Measurements from ENCODE around the gene DGCR2. TPM values are rescaled to one million over a fixed set of nuclear protein-coding genes. Genes with fewer than 3 reads are reported as not detected.

The DGCR2 gene
- total RNA-seq, 1 experiment from 2014 or later = 42.9 TPM

DNA sequence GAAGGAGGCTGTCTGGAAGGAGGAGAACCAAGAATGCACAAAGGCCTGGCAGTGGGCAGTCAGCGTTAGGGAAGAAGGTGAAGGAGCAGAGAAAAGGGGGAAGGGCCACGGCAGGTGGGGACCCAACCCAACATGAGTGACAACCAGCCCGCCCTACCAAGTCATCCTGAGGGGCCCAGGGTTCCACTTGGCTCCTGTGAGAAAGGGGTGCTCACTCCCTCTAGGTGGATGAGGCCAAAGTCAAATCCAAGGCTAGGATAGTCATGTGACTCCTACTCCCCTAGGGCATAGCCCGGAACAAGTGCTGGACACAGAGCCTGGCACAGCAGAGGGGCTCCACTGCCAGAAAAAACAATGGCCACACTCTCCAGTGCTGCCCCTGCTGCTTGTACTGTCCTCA is 2.2 kb upstream of the DGCR2 start:
- ChIA-PET POLR2A (interaction anchor here (0.7 kb wide), 1 partner anchor 19 kb away, joined by 3 read pairs; no protein-coding TSS in a partner anchor), CTCF (no interaction called here), RAD21 (ENCODE audit: low non-redundant PET in 1 of 2, low total read pairs in 2 of 2, uncharacterized antibody in 2 of 2, unreplicated experiment in 2 of 2) (no interaction called here)
- H4K20me1 ChIP-seq (ENCODE audit: insufficient read depth) = no peaks in the 10 kb centered on the region
- H3K27ac ChIP-seq (ENCODE audit: low read depth, low read length) = no peak overlapping the region
- H3K4me1 ChIP-seq (ENCODE audit: control insufficient read depth in 1 of 2, insufficient read depth in 2 of 2, low read length in 2 of 2) = peaks cover 10 to 23% of the 10 kb centered on the region in 2 experiments
- H3K9me2 ChIP-seq (ENCODE audit: insufficient read depth) = no peaks in the 10 kb centered on the region
- intact Hi-C loops (cut with micrococcal nuclease) = loop anchor here (5.0 kb wide), 1 partner anchor 353 kb away; the partner anchor contains the start of genes CDC45 and UFD1
- H3K4me2 ChIP-seq (ENCODE audit: low read length) = no peak overlapping the region
- H3K36me3 ChIP-seq (ENCODE audit: control insufficient read depth in 1 of 2, insufficient read depth in 2 of 2, low read length in 2 of 2) = 0 out of 4 replicates have a peak, but pooled peaks cover 0 to 4% of the 10 kb centered on the region in 2 experiments
- no peak for DNase-seq (ENCODE audit: low read depth, low spot score)
- ATAC-seq = no peak
- no TSS peak for BruUV-seq (replicated peaks)
- H3K4me3 ChIP-seq (replicated peaks in 1 of 2; ENCODE audit: low read depth in 1 of 2, low read length in 2 of 2) = no peak overlapping the region
- TF ChIP-seq FOSL1 (IDR thresholded peaks at IDR 0.05; ENCODE audit: low read depth) (no peak), REST (IDR thresholded peaks at IDR 0.05; ENCODE audit: low read depth) (no peak), ZFX (IDR thresholded peaks at IDR 0.05) (no peak), JUND (IDR thresholded peaks at IDR 0.05) (no peak), CTCF (IDR thresholded peaks at IDR 0.05 in 2 of 3, conservative IDR thresholded peaks at IDR 0.05 in 1 of 3; ENCODE audit: borderline replicate concordance in 1 of 3, insufficient read depth in 1 of 3, low read depth in 2 of 3, low read length in 2 of 3) (no peak), EZH2phosphoT487 (IDR thresholded peaks at IDR 0.05; ENCODE audit: borderline replicate concordance) (no peak), ZNF274 (IDR thresholded peaks at IDR 0.05; ENCODE audit: low read depth, low read length) (no peak), ZBTB33 (IDR thresholded peaks at IDR 0.05; ENCODE audit: extremely low read depth, insufficient replicate concordance, low read length) (no peak), EZH2 (IDR thresholded peaks at IDR 0.05) (no peak)
- no peaks in the 10 kb centered on the region for H3K9me3 ChIP-seq (ENCODE audit: control insufficient read depth in 1 of 2, insufficient read depth in 1 of 2, low read depth in 1 of 2, low read length in 2 of 2)
- H3K9ac ChIP-seq (ENCODE audit: low read length) = no peak overlapping the region
- no peaks in the 10 kb centered on the region for H3K27me3 ChIP-seq (ENCODE audit: insufficient read depth, low read length)
- H2AFZ ChIP-seq (ENCODE audit: low read depth, low read length, poor library complexity, severe bottlenecking) = no peak overlapping the region
- peaks cover 28% of the 10 kb centered on the region for H3K79me2 ChIP-seq (ENCODE audit: insufficient read depth, low read length)
